ENCODE measurements around the gene TBC1D5.

Gene TBC1D5

DNA sequence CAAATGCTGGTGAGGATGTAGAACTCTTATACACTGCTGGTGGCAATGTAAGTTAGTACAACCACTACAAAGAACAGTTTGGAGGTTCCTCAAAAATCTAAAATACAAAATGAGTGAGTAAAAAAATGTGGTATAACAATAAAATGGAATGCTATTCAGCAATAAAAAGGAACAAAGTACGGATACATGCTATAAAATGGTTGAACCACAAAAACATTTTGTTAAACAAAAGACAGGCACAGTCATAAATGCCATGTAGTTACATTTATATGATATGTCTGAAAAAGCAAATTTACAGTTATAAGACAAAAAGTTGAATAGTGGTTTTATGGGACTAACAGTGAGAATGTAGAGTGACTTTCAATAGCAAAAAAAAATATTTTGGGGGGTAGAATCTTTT lies 285.8 kb downstream of the TBC1D5 start:
- no peak for DNase-seq

DNA sequence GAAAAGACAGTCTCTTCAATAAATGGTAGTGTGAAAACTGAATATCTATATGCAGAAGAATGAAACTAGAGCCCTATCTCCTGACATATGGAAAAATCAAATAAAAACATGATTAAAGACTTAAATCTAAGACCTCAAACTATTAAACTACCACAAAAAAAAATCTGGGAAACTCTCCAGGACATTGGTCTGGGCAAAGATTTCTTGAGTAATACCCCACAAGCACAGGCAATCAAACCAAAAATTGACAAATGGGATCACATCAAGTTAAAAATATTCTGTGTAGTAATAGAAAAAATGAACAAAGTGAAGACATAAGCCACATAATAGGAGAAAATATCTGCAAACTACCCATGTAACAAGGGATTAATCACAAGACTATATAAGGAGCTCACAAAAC lies 286.4 kb downstream of the TBC1D5 start:
- DNase-seq: no peak

DNA sequence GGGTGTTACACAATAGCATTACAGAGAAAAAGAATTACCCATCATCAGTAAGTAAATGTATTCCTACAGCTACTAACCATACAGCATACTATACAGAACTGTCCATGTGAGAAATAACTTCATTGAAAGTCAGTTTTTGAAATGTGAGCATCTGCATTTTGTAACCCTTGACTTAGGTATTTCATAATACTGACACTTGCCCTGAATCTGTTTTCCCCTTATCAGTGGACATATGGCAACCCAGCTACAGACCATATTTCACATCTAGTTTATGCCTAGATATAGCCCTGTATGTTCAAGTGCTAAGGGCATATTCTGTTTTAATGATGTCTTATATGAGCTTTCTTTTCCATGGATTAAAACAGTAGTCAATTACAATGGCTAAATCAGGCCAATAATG lies 297.6 kb downstream of the TBC1D5 start:
- DNase-seq: no peak

DNA sequence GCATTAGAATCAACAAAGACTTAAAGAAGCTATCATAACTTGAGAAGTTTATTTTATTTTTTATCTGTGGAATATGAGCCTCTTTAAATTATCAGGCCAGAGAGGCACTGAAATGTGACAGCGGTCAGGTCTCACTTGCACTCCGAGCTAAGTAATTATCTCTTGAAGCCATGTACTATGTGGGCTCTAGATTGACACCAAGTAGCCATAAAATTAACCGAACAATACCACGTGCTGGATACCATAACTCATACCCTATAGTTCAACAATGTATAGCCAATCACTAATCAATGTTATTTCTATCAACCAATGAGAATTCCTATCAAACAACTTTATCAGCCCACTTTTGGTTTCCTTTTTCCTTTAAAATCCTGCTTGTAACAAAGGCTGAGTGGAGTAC lies 299.3 kb downstream of the TBC1D5 start:
- DNase-seq: no peak

DNA sequence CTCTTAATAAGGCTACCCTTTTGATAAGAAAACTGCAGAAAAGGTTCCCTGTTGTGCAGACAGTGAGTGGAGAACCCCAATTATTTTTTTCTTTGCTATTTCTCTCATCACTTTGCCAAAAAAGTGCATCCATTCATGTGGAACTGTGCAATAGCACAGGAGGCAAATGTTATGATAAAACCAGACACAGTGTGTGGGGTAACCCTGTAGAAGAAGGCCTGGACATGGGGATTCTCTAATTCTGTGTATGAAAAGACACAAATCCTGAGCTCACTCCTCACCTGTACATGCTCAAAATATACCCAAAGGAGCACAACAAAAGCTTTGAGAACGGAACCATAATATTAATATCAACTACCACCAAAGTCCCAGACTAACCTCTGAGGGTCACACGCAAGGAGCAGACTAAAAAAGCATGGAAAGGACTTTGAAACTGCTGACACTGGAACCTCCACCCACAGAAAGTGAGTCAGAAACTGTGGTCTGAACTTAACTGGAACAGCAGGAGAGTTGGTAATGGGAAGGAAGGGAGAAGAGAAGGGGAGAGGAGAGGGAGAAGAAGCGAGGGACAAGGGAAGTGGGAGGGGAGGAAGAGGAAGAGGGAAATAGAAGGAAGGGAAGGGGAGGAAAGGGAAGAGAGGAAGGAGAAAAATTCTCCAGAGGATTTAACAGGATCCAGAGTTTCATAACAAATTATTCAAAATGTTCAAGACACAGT lies 299.9 kb downstream of the TBC1D5 start:
- DNase-seq: no peak

DNA sequence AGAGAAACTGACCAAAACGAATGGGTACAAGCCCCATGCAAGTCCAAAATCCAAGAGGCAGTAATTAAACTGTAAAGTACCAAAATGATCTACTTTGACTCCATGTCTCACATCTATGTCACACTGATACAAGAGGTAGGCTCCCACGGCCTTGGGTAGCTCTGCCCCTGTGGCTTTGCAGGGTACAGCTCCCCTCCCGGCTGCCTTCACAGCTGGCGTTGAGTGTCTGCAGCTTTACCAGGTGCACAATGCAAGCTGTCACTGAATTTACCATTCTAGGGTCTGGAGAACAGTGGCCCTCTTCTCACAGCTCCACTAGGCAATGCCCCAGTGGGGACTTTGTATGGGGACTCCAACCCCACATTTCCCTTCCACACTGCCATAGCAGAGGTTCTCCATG lies 308.6 kb downstream of the TBC1D5 start:
- DNase-seq: no peak

DNA sequence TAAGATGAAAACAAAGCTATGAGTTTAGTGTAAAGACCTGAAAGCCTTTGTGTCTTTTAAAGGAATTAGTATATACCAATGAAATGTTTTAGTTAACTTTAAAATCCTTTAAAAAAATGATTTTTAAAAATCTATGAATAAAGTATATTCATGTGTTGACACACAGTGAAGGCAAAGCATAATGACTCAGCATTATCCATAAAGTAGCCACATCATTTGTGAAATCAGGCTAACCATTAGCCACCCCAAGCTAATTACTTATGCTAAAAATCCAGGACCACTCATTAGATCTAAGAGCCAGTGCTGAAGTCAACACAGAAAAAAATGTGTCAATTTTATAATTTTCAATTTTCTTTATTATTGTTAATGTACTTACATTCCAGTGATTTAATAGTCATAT lies 310.2 kb downstream of the TBC1D5 start:
- no peak for DNase-seq

DNA sequence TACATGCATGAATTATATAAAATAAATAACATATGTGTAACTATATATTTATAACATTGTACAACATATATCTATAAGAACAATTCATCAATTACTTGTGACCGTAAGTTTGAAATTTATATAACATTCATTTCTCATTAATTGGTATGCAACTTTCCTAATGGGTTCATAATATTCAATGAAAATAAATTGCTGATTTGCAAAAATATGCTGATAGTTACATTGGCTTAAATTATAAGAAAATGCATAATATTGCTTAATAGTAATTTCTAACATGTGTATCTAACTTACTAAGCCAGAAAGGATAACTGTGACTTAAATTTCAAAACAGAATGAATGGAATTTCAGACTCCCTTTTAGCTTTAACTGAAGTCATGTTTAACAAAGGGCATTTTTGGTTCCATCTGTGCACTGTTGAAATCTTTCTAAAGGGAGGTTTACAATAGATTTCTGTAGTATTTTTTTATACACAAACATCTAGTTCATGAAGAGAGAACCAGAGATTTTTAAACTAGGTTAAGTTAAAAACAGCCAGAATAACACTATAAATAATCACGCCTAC lies 310.9 kb downstream of the TBC1D5 start:
- DNase-seq: no peak

DNA sequence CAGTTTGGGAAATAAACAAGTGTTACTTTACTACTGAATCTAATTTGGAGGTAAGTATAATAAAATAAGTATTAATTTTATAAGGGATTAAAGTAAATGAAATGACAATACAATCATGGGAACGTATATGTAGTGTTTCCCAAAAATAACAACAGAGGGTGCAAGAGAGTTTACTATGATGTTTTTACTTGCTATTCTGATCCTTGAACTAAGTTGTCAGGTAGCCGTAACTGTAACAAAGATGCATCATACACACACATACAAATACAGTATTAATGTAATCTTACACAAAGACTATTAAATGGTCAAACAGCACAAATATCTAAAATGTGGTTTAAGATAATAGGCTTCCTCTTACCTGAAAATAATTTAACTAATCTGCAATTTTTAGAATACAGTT lies 311.4 kb downstream of the TBC1D5 start:
- DNase-seq: no peak

DNA sequence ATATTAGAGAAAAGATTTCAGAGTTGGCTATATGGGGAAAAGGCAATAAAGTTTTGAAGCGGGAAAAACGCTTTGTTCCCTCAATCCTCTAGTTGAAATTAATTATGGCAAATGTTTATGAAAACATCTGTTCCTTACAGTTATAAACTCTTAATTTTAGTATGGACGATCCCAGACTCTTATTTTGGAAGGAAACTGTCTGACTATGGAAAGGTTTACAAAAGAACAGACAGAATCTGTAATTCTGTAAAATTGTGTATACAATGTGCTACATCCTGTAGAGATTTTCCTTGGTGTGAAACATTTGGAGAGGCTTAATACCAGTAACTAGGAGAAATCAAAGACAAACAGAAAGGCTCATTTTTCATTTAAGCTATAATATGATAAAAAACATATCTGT lies 311.8 kb downstream of the TBC1D5 start:
- no peak for DNase-seq

DNA sequence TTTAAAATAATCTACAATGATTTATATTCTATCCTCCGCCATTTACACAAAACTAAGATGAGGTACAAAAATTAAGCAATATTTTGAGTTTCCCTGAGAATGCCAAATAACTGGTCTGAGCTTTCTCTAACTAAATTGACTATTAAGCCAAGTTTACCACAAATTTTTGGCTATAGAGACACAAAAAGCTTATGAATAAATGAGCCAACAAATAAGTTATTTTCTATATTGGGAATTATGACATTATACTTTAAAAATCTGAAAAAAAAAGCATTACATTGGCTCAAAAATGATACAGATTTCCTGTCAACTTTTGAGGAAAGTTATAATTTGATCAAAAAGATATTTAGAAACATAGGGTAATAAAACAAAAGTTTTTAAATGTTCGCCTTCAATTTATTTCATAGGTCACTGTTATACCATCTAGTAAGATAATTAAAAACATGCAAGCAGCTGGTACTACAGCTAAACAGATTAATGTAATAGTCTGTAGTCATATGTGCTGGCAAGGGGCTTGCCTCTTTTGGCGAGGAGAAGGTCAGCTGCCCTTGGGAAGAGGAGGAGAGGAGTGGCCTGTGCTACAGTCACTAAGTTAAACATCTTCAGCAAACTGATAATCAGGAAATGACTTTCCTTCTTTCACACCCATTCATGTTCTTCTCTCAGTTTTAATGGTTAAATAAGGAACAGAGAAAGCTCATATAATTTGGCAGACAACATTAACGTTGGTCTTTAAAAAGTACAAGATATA lies 318.5 kb downstream of the TBC1D5 start:
- DNase-seq: no peak

DNA sequence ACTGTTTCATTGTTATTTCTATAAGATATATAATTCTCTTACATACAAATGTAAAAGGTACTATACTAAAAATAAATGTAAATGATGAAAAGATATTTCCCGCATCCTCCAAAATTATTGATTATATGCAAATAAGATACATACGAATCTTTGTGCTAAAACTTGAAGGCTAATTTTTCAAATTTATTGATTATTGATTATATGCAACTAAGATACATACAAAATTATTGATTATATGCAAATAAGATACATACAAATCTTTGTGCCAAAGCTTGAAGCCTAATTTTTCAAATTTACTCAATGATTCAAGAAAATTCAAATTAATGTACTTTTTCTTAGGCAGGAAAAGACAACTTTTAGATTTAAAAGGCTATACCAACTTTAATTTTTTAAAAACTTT lies 319.8 kb downstream of the TBC1D5 start:
- DNase-seq: no peak

DNA sequence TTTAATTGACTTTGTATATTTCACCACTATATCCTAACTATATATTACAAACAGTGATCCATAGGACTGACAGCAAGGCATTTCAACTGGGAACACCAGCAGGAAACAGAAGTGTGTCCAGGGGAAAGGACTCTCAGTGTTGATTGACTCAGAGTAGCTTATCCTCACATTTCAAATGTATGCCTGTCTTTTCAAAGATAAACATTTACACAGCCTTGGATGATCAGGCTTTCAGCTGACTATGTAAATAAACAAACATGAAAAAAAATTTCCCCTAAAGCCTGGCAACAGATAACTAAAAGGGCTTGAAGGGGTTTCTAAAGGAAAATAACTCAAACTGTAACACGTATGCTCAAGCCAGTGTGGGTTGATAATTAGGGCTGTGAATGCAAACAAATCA lies 321.8 kb downstream of the TBC1D5 start:
- no peak for DNase-seq

DNA sequence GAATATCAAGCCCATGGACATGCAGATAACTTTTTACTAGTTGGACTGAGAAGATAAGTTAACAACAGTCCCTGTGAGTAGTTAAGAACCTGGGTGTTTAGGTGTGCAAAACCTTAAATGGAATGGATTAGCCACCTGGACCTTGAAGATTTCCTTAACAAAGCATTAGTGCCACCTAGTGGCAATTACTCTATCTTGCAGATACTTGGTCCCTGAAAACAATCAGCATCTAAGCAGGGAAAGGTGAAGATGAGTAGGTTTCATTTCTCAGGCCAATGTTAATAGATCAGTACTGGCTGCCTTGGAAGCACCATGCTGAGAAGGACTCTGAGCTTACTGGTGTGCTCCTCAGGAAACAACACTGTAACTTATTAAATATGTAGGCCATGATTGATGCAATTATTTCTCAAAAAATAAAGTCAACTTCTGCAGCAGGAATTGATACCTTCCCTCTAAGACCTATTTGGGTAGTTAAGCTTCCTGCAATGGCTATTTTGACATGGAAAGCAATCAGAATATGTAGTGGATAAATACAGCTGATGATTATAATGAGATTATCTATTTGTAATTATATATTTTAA lies 329.4 kb downstream of the TBC1D5 start:
- no peak for DNase-seq

DNA sequence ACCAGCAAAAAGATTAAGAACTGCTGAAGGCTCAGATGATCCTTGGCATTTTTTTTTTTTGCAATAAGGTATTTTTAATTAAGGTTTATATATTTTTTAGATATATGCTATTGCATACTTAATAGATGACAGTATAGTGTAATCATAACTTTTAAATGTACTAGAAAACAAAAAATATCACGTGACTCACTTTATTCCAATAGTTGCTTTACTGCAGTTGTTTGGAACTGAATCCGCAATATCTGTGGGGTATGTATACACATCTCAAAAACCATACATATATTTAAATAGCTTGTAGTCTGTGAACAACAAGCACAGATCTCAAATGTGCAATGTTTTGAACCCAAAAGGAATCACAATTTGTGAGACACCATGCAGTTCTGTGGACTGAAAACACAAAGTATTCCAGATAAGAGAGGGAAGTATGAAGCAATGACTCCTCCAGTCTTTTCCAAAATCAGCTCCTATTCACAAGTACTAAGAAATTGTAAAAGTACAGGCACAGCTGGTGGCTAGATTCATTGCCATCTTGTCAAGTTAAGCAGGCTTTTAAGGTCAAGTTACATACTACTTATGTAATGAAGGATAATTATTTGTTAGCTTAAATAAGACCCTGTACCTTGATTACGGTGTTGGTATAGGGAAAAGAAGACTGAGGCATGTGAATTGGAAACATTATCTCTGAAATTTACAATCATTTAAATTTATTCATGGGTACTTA lies 331.1 kb downstream of the TBC1D5 start:
- DNase-seq: no peak

DNA sequence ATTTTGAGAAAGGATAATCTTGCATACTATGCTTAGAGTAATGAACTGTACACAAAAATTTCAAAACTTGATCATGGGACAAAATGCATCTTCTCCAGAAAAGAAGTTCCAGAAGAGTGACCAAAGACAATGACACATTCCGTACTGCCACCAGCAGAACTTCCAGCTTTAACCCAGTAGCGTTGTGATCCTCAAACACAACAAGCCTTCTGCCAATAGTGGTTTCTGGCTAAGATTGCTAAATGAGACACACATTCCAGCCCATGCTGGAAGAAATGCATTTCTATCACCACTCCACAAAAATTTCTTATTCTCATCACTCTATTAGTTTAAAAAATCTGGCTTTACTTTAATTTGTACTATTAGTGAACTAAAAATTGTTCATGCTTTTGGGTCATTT lies 334.9 kb downstream of the TBC1D5 start:
- DNase-seq: no peak

DNA sequence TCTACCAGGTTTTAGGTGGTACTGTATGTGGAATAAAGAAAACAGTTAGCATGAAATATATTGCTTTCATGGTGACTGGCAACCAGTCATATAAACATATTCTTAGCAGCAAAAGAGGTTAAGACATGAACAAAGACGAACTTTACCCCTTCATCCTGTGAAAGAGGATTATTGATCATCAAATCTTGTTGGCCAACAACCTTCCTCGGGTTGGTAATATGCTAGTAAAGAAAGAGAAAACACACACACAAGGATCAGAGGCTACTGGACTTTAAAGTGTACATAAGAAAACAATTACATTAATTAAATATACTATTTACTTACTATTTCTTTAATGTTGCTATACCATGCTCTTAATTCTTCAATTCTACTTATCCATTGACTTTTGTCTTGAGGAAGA lies 337.9 kb downstream of the TBC1D5 start:
- DNase-seq: no peak

DNA sequence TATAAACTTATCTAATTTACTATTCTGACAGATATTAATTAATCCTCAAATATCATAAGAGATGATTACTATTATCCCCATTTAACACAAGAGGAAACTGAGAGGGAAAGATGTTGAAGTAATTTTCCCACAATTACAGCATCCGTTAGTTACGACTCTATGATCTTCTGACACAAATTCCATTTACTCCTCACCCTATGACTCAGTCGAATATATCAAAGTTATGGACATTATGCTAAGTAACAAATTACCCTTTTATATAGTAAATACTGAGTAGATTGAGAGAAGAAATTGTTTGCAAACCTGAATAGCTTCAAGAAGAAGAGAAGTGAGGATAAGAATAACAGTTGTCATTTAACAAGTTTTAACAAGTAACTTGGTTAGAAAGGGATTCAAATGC lies 340.0 kb downstream of the TBC1D5 start:
- DNase-seq: no peak

DNA sequence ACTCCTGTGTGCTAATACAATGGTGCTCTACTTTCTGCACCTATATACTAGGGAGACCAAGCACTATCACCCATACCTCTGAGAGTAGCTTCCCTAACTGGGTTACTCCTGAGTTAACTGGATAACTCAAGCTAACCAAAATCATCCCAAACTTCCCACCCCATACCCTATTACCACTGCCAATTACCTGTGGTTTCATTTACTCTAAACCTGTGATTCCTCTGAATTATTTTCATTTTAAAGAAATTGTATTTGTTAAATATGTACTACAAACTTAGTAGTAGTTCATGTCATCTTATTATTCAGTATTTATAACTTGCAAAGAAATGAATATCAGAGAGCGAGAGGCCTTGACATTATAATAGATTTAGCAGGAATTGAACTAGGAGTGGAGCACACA lies 340.5 kb downstream of the TBC1D5 start:
- DNase-seq: no peak

DNA sequence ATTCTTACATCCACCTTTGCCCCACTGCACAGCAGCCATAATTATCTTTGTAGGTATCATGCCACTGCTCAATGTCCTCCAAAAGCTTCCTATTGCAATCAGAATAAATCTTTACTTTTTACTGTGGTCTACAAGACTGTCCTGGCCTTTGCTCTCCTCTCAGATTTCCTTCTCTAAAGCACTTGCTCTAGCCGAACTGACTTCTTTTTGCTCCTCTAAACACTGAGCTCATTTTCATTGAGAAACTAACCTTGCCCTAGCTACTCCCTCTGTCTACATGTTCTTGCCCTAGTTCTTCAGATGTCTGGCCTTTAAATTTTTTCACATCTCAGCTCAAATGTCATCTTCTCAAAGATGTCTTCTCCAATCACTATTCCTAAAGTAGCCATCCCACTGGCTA lies 342.8 kb downstream of the TBC1D5 start:
- no peak for DNase-seq

DNA sequence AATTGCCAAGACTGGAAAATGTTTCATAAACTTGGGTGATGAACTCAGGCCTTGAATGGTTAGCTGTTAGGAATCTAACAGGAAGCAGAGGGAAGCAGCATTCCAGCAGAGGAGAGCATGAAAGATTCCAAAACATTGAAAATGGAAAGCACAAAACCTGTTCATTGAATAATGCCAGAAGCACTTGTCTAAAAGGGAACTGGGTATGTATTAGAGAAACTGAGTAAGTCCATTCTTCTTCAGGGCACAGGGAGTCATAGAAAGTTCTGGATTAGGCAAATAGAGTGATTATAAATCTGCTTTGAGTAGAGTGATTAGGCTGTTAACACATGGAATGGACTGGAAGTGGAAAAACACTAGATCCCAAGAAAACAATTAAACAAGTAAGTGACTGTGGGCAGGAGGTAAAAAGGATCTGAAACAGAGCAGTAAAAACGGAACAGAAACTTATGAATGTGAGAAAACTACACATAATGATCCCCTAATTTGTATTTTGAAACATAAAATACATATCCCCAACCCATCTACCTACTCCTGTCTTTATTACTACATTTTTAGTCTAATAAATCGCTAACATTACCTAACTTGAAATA lies 343.4 kb downstream of the TBC1D5 start:
- no peak for DNase-seq

DNA sequence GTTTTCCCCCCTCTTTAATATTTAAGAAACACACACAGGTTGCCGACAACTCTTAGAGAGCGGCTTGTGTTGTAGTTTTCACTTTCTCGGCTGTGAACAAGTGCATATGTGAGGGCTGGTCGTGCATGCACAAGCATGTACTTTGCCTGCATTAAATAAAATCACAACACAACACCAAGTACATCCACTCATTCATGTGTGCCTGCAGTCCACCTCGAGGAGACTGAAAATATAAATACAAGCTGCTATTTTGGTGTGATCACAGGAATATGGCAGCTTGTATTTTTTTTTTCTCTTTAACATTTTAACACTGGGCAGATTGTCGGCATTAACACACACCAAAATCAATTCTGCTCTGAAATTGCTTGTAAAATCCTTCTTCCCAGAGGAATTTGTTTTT lies 346.4 kb downstream of the TBC1D5 start:
- DNase-seq: no peak

Data from effector CD8-positive, alpha-beta T cell (primary cell).